CD14-positive monocyte (primary cell): Measurements from ENCODE around the gene KRTAP4-7. TPM values are rescaled to one million over a fixed set of nuclear protein-coding genes. Genes with fewer than 3 reads are reported as not detected.
"Not testable (repeated sequence)": the region's sequence is repeated elsewhere in the genome, so short reads cannot be mapped to it uniquely, and the experiment has no call there.

Source experiments
- DNase-seq, 3 donors: peaks; one replicate each; pipeline ENCODE4 v3.0.0-alpha.2; 2011 to 2022
- H2AFZ ChIP-seq: 2 replicates; pipeline ENCODE4 v1.6.0; 2012; ENCODE audit warnings: mild to moderate bottlenecking, low read depth, low read length, inconsistent platforms; ENCODE audit not compliant: insufficient read depth, poor library complexity, severe bottlenecking
- H3K27ac ChIP-seq, 2 donors: 1 replicate in 1 of 2; 2 replicates in 1 of 2; pipeline ENCODE4 v1.5.1; 2012 to 2013; ENCODE audit warnings: low read length in 2 of 2, control low read depth in 1 of 2, inconsistent platforms in 1 of 2, low read depth in 1 of 2, mild to moderate bottlenecking in 1 of 2
- H3K27me3 ChIP-seq, 2 donors: one replicate each; pipeline versions ENCODE4 v1.6.0 to v1.6.1; 2011 to 2013; ENCODE audit warnings: low read length in 2 of 2; ENCODE audit not compliant: control insufficient read depth in 2 of 2, insufficient read depth in 2 of 2
- H3K36me3 ChIP-seq, 2 donors: replicated peaks in 1 of 2; 1 replicate in 1 of 2; 2 replicates in 1 of 2; pipeline versions ENCODE4 v1.5.1 to v1.6.1; 2012 to 2013; ENCODE audit warnings: low read length in 2 of 2, control low read depth in 1 of 2, inconsistent platforms in 1 of 2, mild to moderate bottlenecking in 1 of 2; ENCODE audit not compliant: insufficient read depth in 2 of 2, control insufficient read depth in 1 of 2
- H3K4me1 ChIP-seq, 2 donors: 1 replicate in 1 of 2; 2 replicates in 1 of 2; pipeline versions ENCODE4 v1.5.1 to v1.6.1; 2012 to 2013; ENCODE audit warnings: low read length in 2 of 2, control low read depth in 1 of 2, inconsistent platforms in 1 of 2, mild to moderate bottlenecking in 1 of 2, moderate library complexity in 1 of 2; ENCODE audit not compliant: insufficient read depth in 2 of 2, control insufficient read depth in 1 of 2
- H3K4me2 ChIP-seq: replicated peaks from 2 replicates; pipeline ENCODE3; 2012; ENCODE audit warnings: low read length, moderate library complexity, mild to moderate bottlenecking; ENCODE audit not compliant: poor library complexity, severe bottlenecking; ENCODE audit errors: extremely low read depth
- H3K4me3 ChIP-seq, 3 experiments: fragments of 200-600 bp in 1 of 3; sonication (generic) in 1 of 3; replicated peaks in 1 of 3; 1 replicate in 2 of 3; 2 replicates in 1 of 3; pipeline ENCODE4 v1.5.1; 2011 to 2013; ENCODE audit warnings: low read length in 3 of 3, mild to moderate bottlenecking in 3 of 3, control low read depth in 2 of 3, low read depth in 2 of 3, inconsistent platforms in 1 of 3, moderate library complexity in 1 of 3
- H3K79me2 ChIP-seq: 2 replicates; pipeline ENCODE4 v1.6.0; 2012; ENCODE audit warnings: mild to moderate bottlenecking, control low read depth, inconsistent platforms, low read length, moderate library complexity; ENCODE audit not compliant: insufficient read depth
- H3K9ac ChIP-seq: 2 replicates; pipeline ENCODE4 v1.6.0; 2017; ENCODE audit warnings: low read length, mild to moderate bottlenecking; ENCODE audit not compliant: insufficient read depth, poor library complexity, severe bottlenecking
- H3K9me3 ChIP-seq, 2 donors: replicated peaks in 1 of 2; 1 replicate in 1 of 2; 2 replicates in 1 of 2; pipeline versions ENCODE4 v1.5.1 to v1.6.1; 2012 to 2013; ENCODE audit warnings: low read length in 2 of 2, control low read depth in 1 of 2; ENCODE audit not compliant: control insufficient read depth in 1 of 2, insufficient read depth in 1 of 2
- H4K20me1 ChIP-seq: 2 replicates; pipeline ENCODE4 v1.6.0; 2012; ENCODE audit warnings: mild to moderate bottlenecking, low read length, control low read depth, moderate library complexity; ENCODE audit not compliant: insufficient read depth
- H3K27ac Mint-ChIP-seq, 7 donors: one replicate each; pipeline ENCODE4 v1.8.0; 2020; ENCODE audit warnings: mild to moderate bottlenecking in 7 of 7, mixed read lengths in 7 of 7, moderate library complexity in 6 of 7, inconsistent platforms in 2 of 7
- H3K27me3 Mint-ChIP-seq, 3 donors: one replicate each; pipeline ENCODE4 v1.8.0; 2021 to 2022; ENCODE audit warnings: low read depth in 3 of 3, mild to moderate bottlenecking in 3 of 3, mixed read lengths in 3 of 3, moderate library complexity in 3 of 3, inconsistent platforms in 1 of 3
- H3K36me3 Mint-ChIP-seq, 2 donors: one replicate each; pipeline ENCODE4 v1.8.0; 2020; ENCODE audit warnings: mixed read lengths in 2 of 2, inconsistent platforms in 1 of 2, mild to moderate bottlenecking in 1 of 2
- H3K4me1 Mint-ChIP-seq: one replicate; pipeline ENCODE4 v1.8.0; 2020; ENCODE audit warnings: mild to moderate bottlenecking, mixed read lengths
- H3K4me3 Mint-ChIP-seq, 2 donors: one replicate each; pipeline ENCODE4 v1.8.0; 2020; ENCODE audit warnings: mild to moderate bottlenecking in 2 of 2, mixed read lengths in 2 of 2, moderate library complexity in 1 of 2
- H3K9me3 Mint-ChIP-seq, 7 donors: one replicate each; pipeline ENCODE4 v1.8.0; 2020 to 2022; ENCODE audit warnings: mixed read lengths in 7 of 7, mild to moderate bottlenecking in 6 of 7, moderate library complexity in 6 of 7, inconsistent platforms in 2 of 7
- CTCF ChIP-seq: fragments of 200-600 bp; IDR thresholded peaks from one replicate; pipeline ENCODE4 v1.8.0; 2022; ENCODE audit warnings: antibody characterized with exemption, mild to moderate bottlenecking
- WGBS: methylation state at CpG from one replicate; pipeline ENCODE4 v1.1.5; 2013; ENCODE audit warnings: missing lambda C conversion rate; ENCODE audit not compliant: insufficient coverage; 5-methylcytosine and 5-hydroxymethylcytosine counted together
- intact Hi-C, 2 donors: fragments of 100-400 bp; cut with micrococcal nuclease; formaldehyde crosslinking; loops; one replicate each; pipeline versions ENCODE4 v1.15.0 to v1.15.1; 2023
- polyA plus RNA-seq, 3 donors: library from polyadenylated mRNA; depleted of rRNA in 1 of 3; unstranded in 2 of 3; stranded (reverse) in 1 of 3; fragments of 300-500 nt in 2 of 3; fragments of >200 nt in 1 of 3; fragmentation: Illumina TruSeq in 2 of 3; gene quantifications; 1 replicate in 2 of 3; 2 replicates in 1 of 3; pipeline ENCODE4 v1.2.3, GENCODE V29; 2012 to 2021

KRTAP4-7 gene
- polyA plus RNA-seq, 3 donors = not detected

- H3K27ac Mint-ChIP-seq = no peak overlapping the region
- no peak for DNase-seq
- intact Hi-C loops = no loop called here
- H3K27me3 ChIP-seq = no peaks in the 10 kb centered on the region
- H3K9me3 ChIP-seq = peaks cover 0 to 8% of the 10 kb centered on the region in 2 donors
- no peak overlapping the region for H3K4me3 ChIP-seq
- WGBS = no CpG with 5 or more reads among the region's 6 CpGs
- H2AFZ ChIP-seq = no peak overlapping the region
- H3K4me2 ChIP-seq = no peak overlapping the region
- H3K36me3 Mint-ChIP-seq = no peaks in the 10 kb centered on the region
- no peaks in the 10 kb centered on the region for H4K20me1 ChIP-seq
- peaks cover 5% of the 10 kb centered on the region for H3K4me1 Mint-ChIP-seq
- no peak overlapping the region for H3K27ac ChIP-seq
- TF ChIP-seq CTCF = no peak
- H3K9ac ChIP-seq = no peak overlapping the region
- peaks cover 0 to 5% (median 3%) of the 10 kb centered on the region in 7 donors for H3K9me3 Mint-ChIP-seq
- no peaks in the 10 kb centered on the region for H3K36me3 ChIP-seq
- H3K4me3 Mint-ChIP-seq = no peak overlapping the region
- peaks cover 0 to 5% (median 0%) of the 10 kb centered on the region in 3 donors for H3K27me3 Mint-ChIP-seq
- no peaks in the 10 kb centered on the region for H3K4me1 ChIP-seq
- H3K79me2 ChIP-seq = no peaks in the 10 kb centered on the region
Measured at GRCh38 chr17:41098481-41098880, 14.5 kb downstream of the KRTAP4-7 start.

GRCh38 chr17:41099682-41100480, 15.9 kb downstream of the KRTAP4-7 start:
- WGBS = 0% methylated on average over 3 of the region's 7 CpGs
- H3K4me1 Mint-ChIP-seq, H2AFZ ChIP-seq, DNase-seq, intact Hi-C loops, H3K4me2 ChIP-seq, H4K20me1 ChIP-seq, H3K36me3 Mint-ChIP-seq, H3K36me3 ChIP-seq, H3K4me3 ChIP-seq, H3K4me1 ChIP-seq, H3K9me3 Mint-ChIP-seq, H3K27ac Mint-ChIP-seq, H3K27me3 Mint-ChIP-seq, H3K9me3 ChIP-seq, H3K79me2 ChIP-seq, H3K4me3 Mint-ChIP-seq, H3K27ac ChIP-seq, H3K9ac ChIP-seq, H3K27me3 ChIP-seq: not testable (repeated sequence)
